ENCODE results near the gene PDE11A.

GRCh38 chr2:177765698-177766097 is 306.9 kb downstream of the PDE11A start:
- TF ChIP-seq CTCF (IDR thresholded peaks at IDR 0.05) (no peak), POLR2A (IDR thresholded peaks at IDR 0.05) (no peak)

Measured in esophagus squamous epithelium (tissue), 4 donors.